HuH-7 (cell line): Measurements from ENCODE around the gene ETS1.
A peak's percentile ranks its signal among the peaks of the same experiment; 100 is the strongest.

Experiments used
- DNase-seq: peaks from one replicate; pipeline ENCODE4 v3.0.0; 2011; ENCODE audit warnings: low spot score

ETS1 gene

DNA sequence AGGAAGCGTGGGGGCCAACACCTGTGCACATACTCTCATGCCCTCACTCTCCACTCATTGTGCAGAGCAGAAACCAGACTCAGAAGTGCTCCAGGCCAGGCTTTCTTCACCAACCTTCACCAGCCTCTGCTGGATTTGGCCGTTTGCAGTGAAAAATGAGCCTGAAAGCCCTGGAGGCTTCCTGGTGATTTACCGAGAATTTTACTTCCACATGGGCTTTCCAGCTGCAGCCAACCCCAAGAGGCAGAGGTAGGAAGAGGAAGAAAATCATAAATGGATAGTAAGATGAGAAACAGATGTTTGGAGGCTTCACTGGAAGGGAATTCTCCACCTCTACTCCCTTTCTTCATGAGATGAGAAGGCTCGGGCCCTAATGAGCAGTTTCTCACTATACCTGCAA is 155.4 kb downstream of the ETS1 start:
- no peak for DNase-seq

DNA sequence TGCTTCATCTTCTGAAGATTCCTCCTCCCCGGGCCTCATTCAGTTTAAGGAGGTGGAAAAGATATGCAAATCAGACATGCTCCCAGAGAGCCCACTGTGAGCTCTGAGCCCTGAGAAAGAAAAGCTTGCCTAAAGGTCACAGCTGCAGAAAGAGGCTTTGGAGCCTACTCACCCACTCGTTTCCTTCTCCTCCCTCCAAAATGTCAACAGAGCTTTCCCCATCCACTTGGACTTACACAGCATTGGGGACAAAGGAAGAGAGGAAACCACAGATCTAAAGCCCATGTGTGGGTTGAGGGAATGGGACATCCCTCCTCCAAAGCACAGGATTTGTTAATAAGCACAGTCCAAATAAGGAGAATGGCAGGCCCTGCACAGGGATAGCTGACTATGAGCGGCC is 158.4 kb downstream of the ETS1 start:
- no peak for DNase-seq

DNA sequence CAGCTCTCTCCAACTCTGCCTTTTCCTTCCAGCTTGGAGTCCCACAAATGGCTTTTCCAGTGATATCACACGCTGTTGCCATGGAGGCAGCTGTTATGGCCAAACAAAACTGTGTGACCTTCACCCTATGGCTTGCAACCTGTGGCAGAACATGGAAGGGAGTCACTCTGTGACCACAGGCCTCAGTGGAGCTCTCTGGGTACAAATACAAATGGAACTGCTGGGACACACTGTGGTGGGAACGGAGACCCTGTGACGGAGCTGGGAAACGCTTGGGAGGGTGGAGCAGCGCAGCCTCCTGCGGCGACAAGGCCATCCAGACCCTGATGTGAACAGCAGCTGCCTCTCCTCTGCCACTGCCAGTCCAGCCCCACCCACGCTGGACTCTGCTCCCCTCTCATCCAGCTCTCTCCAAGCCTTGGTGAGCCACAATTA is 162.5 kb downstream of the ETS1 start:
- peak; percentile 16 for DNase-seq

- DNase-seq = no peak
Observed at GRCh38 chr11:128424271-128424711, 163.1 kb downstream of the ETS1 start.

- no peak for DNase-seq
Observed at GRCh38 chr11:128422576-128423370, 164.6 kb downstream of the ETS1 start.

GRCh38 chr11:128421577-128422330 is 165.6 kb downstream of the ETS1 start:
- DNase-seq = no peak

- DNase-seq = no peak
Observed at GRCh38 chr11:128420951-128421350, 166.4 kb downstream of the ETS1 start.

- no peak for DNase-seq
Observed at GRCh38 chr11:128420265-128420664, 167.1 kb downstream of the ETS1 start.

DNA sequence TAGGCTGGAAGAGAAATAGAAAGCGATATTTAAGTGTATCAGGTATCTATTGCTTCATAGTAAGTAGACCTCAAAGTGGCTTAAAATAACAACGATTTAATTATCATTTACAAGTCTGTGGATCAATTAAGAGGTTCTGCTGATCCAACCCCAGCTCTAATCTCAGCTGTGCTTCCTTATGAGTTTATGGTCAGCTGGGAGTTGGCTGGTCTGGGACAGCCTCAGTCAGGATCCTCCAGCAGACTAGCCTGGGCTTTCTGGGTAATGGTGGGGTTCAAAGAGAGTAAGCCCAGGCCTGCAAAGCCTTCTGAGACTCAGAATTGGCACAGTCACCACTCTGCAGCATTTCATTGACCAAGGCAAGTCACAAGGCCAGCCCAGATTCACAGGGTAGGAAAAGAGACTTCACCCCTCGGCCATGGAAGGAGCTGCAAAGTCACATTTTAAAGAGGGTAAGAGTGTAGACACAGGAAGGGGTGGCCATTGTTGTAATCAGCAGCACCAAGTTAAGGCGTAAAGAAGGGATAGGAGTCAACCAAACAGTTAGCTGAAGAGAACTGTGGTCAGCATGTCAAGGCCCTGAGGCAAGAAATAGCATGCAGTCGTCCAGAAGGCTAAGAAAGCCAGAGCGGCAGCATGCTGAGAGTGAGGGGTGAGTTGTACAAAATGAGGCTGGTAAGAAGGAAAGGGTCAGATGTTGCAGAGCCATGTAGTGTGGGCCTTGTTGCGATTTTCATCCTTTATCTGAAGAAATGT is 168.2 kb downstream of the ETS1 start:
- DNase-seq = no peak

DNA sequence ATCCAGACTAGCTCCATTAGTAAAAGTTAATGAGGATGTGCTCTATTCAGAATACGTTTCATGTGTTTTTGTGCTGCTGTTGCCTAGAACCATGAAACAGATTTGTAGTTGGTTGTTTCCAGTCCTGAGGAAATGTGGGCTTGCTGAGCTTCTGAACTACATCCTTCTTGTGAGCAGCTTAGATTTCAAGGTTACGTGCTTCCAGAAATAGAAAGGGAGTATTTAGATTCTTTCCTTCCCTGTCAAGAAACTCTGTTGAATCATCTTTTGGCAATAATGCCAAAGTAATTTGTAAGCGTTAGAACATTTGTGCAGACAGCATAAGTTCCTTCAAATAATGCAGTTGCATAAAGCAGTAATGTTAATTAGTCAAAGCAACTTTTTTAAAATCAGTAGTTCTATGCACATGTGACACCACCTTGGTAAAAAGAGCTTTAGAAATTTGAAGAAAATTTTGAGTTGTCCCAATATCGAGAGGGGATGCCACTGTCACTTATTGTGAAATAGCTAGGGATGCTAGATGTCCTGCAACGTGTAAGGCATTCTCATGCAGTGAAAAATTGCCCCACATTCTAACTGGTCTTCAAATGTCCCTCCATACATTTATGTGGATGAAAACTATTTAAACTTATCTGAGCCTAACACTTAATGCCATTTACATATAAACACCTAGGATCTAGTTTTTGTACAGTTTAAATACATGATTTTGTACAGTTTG is 169.6 kb downstream of the ETS1 start:
- no peak for DNase-seq

- no peak for DNase-seq
Observed at GRCh38 chr11:128416976-128417375, 170.4 kb downstream of the ETS1 start.

- DNase-seq = no peak
Observed at GRCh38 chr11:128415539-128415938, 171.8 kb downstream of the ETS1 start.

DNA sequence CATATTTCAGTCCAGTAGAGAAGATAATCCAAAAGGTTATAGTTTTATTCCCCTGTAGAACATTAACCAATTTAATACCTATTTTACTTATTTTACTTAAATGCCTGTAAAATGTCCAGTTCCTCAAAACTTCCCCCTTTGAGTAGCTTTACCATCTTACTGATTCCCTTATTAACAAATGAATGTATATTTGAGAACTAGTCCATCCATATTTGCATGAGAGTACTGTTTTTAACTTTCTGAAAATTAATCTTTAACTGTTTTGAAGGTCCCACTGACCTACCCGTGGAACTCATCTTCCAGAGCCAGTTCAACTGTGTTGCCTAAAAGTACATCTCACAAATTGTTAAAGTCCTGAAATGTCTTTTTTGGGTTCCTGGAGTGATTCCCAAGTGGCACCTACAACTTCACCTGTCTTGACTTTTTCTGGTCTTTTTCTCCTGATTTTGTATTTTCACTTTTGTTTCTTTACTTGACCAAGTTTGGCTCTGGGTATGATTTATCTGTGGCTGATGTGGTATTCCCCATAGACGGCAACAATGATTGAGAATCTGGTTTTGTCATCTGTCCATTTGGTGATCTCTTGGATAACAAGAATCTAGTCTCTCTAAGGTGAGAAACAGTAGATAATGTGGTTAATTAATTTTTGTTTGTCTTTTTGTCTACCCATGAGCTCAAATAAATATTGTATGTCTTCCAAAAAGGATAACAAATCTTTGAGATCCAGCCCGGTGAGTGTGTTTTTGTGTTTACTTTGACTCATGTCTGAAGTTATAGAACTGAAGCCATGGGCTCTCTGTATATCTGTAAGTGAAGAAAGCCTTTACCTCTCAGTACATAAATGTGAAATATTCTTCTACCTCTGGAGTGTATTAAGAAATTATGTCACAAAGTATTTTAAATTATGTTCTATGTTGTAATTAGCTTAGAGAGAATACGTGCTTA is 174.2 kb downstream of the ETS1 start:
- DNase-seq = no peak

DNA sequence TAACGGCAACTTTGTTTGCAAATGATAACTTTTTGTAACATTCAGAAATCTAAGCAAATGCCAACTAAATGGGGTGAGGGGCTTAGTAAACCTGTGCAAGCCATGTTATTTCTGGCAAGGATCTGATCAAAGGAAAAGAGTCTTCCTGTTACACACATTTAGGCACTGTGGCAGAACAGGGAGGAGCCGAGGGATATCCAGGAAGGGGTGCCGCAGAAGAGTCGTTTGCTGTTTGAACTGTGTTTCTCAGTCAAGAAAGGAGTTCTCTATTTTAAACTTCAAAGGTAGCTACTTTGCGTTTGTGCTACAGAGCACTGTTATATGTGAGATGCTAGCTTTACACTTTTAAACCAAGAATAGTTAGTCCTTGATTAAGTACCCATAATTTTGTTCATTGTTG is 175.5 kb downstream of the ETS1 start:
- no peak for DNase-seq

GRCh38 chr11:128411150-128411549 is 176.2 kb downstream of the ETS1 start:
- no peak for DNase-seq

DNA sequence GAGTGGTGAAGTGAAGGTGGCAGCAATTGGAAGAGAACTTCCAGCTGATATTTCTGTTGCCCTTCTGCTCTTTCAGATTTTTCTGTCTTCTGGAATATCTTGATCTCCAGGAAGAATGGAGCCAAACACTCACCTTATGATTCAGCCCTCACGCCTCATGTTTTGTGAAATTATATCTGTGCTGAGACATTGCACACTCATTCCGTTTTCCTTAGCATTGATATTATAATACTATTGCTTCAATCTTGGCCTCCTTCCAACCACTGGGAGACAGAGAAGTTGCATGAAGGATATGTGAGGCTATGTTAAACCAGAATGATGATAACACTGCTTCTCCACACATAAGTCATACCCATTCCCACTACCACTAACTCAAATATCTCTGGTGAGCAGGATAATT is 177.9 kb downstream of the ETS1 start:
- no peak for DNase-seq
